ENCODE data around the gene TWIST2. TPM values are rescaled to one million over a fixed set of nuclear protein-coding genes. Genes with fewer than 3 reads are reported as not detected.

TWIST2 gene
- total and polyA plus RNA-seq, 9 of the 15 experiments (the other 6 are each of a cell fraction or from before 2014, with no cell fraction given): not detected

GRCh38 chr2:238929242-238930081 is 81.6 kb downstream of the TWIST2 start (continued):
- TF ChIP-seq ETS1 (conservative IDR thresholded peaks at IDR 0.05; ENCODE audit: control insufficient read depth, low read depth, low read length): no peak
- TF ChIP-seq CHD7 (IDR thresholded peaks at IDR 0.05; ENCODE audit: low read depth, low read length): no peak
- TF ChIP-seq CBX5 (IDR thresholded peaks at IDR 0.05; ENCODE audit: borderline replicate concordance, low read depth): no peak

All from K562 (cell line).